ENCODE measurements around the gene CFAP92.

CFAP92 gene

DNA sequence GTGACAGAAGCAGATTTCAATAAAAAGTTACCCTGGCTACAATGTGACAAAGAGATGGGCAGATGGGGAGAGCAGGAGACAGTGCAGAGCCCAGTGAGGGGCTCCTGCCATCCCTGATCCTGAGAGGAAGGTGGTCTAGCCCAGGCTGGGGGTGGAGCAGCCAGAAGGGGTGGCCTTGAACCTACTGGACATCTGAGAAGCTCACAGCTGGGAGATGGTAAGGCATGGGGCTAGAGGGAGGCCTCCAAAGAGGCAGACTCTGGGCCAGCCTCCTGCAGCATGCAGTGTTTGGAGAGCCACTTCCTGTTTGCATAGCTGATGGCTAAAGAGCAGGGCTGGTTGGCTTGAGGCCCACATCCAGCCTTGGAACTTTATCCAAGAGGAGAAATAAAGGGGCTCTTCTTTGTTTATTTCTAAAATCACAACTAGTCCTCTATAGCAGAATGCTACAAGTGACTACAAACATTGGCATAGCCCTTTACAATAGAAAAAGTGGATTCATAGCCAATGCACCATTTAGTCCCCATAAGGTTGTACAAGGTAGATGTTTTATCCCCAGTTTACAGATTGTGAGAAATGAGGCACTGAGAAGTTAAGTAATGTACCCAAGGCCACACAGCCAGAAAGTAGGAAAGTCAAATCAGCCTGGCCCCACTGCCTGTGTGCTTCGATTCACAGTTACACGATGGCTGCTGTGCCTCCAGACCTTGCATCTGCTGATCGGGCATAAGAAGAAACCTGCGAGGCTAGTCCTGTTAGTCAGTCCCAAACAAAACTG lies 11.8 kb upstream of the CFAP92 start:
- ATAC-seq, result no peak

GRCh38 chr3:129004639-129005295 lies 10.9 kb upstream of the CFAP92 start:
- ATAC-seq, result no peak

GRCh38 chr3:129003578-129004112 lies 9.8 kb upstream of the CFAP92 start:
- peak; percentile 79 to 80 for ATAC-seq

DNA sequence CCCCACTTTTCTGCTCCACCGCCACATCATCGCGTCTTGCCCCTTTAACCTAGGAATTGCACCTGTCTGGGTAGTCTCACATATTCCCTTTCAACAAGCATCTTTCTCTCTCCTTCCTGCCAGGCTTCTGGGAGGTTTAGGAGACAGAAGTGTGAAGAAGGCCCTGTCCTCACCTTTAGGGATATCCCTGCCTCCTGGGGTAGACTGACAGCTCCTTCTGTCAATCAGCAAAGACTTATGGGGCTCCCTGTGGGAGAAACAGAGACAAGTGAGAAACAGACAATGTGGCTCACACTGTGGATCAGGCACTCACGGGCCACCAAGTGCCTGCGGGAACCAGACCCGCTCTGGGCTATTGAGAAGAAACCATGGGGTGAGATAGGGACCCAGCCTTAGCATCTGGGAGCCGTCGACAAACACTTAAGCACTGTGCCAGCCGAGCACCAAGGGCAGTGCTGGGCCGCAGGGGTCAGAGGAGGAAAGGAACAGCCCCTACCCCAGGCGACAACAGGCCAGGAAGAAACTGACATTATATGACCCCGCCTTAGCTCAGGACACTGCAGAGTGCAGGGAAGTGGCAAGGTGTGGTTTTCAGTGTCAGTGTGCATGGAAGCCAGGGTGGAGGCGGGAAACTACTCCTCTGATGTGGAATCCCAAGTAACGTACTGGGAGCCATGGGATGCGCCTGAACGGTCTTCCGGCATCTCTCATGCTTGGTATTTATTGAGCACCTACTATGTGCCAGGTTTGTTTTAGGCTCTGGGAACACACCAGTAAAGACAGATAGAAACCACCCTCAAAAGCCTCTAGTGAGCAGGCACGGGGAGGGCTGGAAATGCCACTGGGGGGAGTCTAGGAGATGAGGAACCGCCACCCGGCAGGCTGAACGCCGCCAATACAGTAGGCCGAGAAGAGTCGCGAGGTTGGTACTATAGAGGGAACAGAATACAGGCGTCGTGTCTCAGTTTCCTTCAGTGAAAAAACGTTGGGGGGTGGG lies 9.0 kb upstream of the CFAP92 start:
- ATAC-seq, result no peak

GRCh38 chr3:129001806-129002572 lies 8.1 kb upstream of the CFAP92 start:
- ATAC-seq, result peak in 1 of 2 donors; percentile 34

DNA sequence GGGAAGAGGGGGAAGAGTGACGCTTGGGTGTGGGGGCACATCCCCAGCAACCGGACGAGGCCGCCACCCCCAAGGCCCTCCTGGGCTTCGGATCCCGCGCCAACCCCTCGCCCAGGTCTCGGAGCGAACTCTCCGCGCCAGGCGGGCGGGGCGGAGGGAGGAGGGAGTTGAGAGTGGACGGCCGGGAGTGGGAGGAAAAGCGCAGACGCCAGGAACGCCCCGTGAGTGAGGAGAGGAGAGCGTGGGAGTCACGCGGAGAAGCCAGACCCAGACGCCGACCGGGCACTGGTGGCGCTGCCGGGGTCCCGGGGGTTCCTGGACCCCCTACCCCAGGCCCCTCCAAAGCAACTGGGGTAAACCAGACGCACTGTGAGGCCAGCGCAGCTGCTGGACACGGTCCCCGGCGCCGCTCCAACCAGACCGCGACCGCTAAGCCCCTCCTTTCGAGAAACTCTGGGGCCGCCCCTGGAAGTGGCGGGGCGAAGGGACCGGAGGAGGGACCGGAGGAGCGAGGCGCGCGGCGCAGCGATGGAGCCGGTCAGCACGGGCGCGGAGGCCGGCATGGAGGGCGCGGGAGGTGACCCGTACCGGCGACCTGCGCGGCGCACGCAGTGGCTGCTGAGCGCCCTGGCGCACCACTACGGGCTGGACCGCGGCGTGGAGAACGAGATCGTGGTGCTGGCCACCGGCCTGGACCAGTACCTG lies 7.4 kb upstream of the CFAP92 start, which contains the start of gene EFCC1:
EFCC1 (plus strand) TSS at position 204 of the 705 bp plus-strand sequence; CDS start at position 529, 325 bp downstream.
- no peak for ATAC-seq

DNA sequence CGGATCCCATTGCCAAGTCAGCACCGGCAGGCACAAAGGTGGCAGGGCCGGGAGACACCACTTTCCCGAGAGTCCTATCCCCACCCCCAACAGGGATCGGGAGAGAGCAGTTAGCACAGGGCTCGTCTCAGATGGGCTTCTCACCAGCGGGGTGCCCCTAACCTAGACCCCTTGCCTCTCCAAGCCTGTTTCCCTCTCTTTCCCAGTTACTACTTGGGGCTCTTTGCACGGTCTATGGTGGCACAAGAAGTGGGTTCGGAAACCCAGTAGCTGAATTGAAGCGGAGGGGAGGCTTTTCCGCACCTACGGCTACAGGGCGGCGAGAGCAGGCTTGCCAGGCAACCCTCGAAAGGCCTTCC lies 6.8 kb upstream of the CFAP92 start:
- ATAC-seq, result no peak

DNA sequence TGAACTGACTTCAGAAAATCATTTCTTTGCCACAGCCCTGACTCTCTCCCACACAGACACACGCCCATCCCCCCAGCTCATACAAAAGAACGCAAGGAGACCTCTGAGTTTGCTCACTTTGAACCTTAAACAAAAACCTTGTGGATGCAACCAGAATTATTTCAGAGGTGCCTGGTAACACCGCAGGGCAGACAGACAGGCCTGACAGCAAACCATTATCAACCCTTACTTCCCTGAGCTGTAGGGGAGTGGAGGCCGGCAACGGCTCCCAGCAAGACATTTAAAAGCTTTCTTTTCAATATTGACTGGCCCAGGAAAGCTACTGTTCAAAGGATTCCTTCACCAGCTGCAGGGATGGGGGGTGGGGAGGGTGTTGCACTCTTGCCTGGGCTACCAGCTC lies 5.2 kb upstream of the CFAP92 start:
- no peak for ATAC-seq

- no peak for ATAC-seq
These were observed 4.7 kb upstream of the CFAP92 start for GRCh38 chr3:128998561-128998960.

GRCh38 chr3:128997486-128998133 lies 3.7 kb upstream of the CFAP92 start:
- no peak for ATAC-seq

DNA sequence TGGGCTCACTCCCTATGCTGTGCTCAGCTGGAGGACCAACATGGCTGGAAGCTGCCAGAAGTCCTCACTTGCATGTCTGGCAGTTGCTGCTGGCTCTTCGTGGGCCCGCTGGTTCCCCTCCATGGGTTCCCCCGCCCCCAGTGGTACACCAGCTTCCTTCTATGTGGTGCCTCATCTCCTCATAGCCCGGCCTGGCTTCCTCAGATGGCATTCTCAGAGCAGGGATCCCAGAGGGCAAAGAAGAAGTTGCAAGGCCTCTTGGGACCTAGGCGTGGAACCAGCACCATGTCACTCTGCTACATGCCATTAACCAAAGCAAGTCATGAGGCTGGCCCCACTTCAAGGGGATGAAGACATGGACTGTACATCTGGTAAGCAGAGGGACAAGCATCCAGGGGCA lies 2.9 kb upstream of the CFAP92 start:
- no peak for ATAC-seq

DNA sequence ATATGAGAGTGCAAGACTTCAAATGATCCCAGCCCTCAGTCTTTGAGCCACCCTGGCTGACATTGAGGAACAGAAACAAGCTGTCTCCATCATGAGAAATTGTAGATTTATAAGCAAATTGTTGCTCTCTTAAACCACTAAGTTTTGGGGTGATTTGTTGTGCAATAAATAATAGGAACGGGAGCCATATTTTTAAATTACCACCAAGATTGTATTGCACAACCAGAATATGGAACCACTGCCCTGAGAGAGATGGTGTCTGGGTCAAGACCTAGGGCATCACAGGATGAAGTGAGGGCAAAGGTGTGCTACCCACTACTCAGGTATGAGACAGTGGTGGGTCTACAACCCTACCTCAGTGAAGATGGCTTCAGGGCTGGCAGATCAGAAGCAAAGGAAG lies 2.3 kb upstream of the CFAP92 start:
- ATAC-seq, result no peak

DNA sequence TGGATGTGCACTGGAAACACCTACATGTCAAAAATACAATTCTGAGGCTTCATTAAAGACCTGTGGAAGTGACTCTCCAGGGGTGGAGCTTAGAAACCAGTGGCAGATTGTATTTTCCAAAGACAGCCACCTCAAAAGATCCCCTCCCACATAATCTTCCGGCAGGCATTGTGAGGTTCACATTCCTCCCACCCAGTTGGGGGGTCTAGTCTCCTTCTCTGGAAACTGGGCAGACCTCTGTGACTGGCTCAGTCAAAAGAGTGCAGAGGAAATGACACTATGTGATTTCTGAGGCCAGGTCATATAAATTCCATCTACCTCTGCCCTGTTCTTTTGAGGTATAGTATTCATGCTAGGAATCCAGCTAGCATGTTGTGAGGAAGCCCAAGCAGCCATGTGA lies 1.9 kb upstream of the CFAP92 start:
- ATAC-seq, result no peak

GRCh38 chr3:128994581-128995546 lies 988 bp upstream of the CFAP92 start:
- no peak for ATAC-seq

DNA sequence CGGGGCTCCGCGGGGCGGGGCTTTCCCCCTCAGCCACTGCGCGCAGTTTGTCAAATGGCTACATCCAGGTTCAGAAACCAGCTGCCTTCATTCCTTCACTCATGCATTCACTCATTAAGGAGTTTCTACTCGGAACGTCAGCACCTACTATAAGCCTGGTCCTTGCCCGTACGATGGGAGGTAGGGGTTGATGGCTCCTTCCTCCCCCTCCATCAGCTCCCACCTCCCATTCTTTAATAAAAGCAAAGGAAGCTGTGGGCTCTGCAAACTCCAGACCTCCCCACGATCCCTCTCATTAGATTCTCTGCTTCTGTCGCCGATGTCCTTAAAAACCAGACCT lies 267 bp upstream of the CFAP92 start:
- ATAC-seq, result no peak

GRCh38 chr3:128992926-128993460 lies 883 bp downstream of the CFAP92 start:
- no peak for ATAC-seq

DNA sequence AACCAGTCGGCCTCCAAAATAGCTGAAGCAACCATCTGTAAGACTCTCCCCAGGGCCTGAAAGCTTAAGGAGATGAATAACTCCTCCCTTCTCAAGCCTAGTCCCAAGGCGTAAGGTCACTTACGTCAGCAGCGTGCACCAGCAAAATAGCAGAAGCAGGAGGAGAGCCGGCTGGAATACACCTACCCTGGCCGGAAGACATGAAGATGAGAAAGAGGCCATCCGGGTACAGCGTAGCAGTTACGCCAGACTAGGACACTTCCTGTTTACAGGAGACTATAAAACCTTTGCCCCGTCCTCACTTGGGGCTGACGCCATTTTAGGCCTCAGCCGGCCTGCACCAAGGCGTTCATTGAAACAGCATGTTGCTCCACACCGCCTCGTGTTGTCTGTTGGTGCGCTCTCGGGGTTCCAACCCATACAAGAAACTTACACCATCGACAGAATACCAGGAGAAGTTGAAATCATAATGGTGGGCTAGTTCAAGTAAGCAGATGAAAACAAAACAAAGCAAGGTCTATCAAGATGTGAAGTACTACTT lies 2.5 kb downstream of the CFAP92 start:
- ATAC-seq, result no peak

DNA sequence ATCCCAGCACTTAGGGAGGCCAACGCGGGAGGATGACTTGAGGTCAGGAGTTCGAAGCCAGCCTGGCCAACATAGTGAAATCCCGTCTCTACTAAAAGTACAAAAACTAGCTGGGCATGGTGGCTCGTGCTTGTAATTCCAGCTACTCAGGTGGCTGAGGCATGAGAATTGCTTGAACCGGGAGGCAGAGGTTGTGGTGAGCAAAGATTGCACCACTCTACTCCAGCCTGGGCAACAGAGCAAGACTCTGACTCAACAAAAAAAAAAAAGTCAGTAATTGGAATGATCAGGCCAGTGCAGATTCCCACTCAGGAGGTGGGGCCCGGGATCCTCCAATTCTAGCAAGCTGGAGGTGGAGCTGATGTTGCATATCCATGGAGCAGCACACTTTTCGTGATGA lies 5.6 kb downstream of the CFAP92 start:
- no peak for ATAC-seq

All from activated CD4-positive, CD25-positive, alpha-beta regulatory T cell treated with anti-CD3 and anti-CD28 coated beads, Interleukin-2, amount 50 U/mL, for 24 hours (primary cell).